Cardiac fibroblast (primary cell): ENCODE results near the gene DCX.

Experiments used
- DNase-seq, 2 donors: peaks; one replicate each; pipeline versions ENCODE4 v3.0.0 to v3.0.0-alpha.2; 2010; ENCODE audit warnings: low read depth in 2 of 2
- H3K4me3 ChIP-seq, 2 donors: replicated peaks in 1 of 2; 1 replicate in 1 of 2; 2 replicates in 1 of 2; pipeline ENCODE4 v1.5.1; 2011; ENCODE audit warnings: low read depth in 2 of 2, low read length in 2 of 2, mild to moderate bottlenecking in 2 of 2, moderate library complexity in 1 of 2
- CTCF ChIP-seq: IDR thresholded peaks from one replicate; pipeline ENCODE4 v1.5.1; 2011; ENCODE audit warnings: low read depth, mild to moderate bottlenecking, low read length, inconsistent platforms

The DCX gene

GRCh38 chrX:111395149-111395548, 16.8 kb downstream of the DCX start:
- no peak for DNase-seq
- TF ChIP-seq CTCF = no peak
- H3K4me3 ChIP-seq = no peak overlapping the region

- no peak for TF ChIP-seq CTCF
- DNase-seq = no peak
These were observed 17.4 kb downstream of the DCX start for GRCh38 chrX:111394569-111394968.

GRCh38 chrX:111387470-111388070, 24.4 kb downstream of the DCX start:
- no peak for TF ChIP-seq CTCF
- H3K4me3 ChIP-seq = no peak overlapping the region
- no peak for DNase-seq

More at GRCh38 chrX:111394569-111394968, 17.4 kb downstream of the DCX start:
- no peak overlapping the region for H3K4me3 ChIP-seq

GRCh38 chrX:111386615-111387233, 25.3 kb downstream of the DCX start:
- DNase-seq = no peak
- no peak for TF ChIP-seq CTCF
- no peak overlapping the region for H3K4me3 ChIP-seq

GRCh38 chrX:111386077-111386476, 25.9 kb downstream of the DCX start:
- H3K4me3 ChIP-seq = no peak overlapping the region
- no peak for TF ChIP-seq CTCF
- no peak for DNase-seq

GRCh38 chrX:111382277-111382676, 29.7 kb downstream of the DCX start:
- DNase-seq = no peak
- no peak for TF ChIP-seq CTCF
- no peak overlapping the region for H3K4me3 ChIP-seq
